Measurements from ENCODE around the gene NDST3.
A peak's percentile ranks its signal among the peaks of the same experiment; 100 is the strongest.

Gene NDST3

DNA sequence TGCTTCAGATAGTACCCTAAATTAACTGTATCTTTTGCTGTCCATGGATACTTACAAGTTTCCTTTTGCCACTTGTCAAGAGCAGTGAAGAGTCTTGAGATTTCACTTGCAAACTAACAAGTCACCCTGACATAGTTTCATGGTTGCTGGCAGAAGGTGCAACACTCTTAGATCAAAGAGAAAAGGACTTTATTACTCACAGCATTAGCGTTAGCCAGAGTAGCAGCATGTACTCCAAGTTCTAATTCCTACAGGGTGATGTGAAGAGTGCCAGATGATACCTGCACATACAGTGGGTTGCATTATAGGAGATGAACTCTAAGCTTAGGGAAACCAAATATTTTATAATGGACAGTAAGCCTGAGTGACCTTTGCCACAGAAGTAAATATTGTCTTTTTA is 47.9 kb downstream of the NDST3 start:
- DNase-seq = no peak

DNA sequence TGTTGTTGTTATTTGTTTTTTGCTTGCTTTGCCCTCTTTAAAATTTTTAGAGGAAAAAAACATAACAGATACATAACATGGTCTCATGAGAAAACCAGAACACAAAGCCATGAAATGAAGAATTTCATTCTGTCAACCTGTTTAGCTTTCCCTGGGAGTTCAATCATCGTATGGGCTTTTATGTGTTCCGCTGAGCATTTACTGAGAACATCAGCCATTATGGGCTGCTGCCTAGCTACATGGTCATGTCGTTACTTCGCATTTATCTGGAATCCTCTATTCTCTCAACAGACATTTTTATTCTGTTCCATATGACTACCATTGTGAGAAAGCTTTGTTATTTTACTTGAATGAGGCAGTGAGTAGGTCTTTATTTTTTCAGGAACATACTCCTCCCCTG is 51.4 kb downstream of the NDST3 start:
- no peak for DNase-seq

GRCh38 chr4:118086344-118086743 is 52.1 kb downstream of the NDST3 start:
- peak in 1 of 5 experiments; percentile 60 for DNase-seq

DNA sequence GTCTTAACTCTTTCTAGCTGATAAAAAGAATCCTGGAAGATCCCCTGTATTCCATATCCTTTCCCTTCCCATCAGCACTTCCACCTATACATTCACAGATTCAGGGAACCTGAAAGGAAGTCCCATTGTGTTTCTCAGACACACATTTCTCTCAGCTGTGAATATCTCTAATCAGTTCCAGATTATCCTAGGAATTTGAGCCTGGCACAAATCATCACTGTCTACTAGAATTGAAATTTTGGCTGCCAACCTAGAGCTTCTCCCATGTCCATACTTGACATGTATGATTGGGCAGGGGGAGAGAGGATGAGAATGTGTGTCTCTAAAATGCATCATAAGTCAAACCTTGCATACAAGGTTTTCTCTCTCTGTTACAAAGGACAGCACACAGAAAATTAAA is 53.1 kb downstream of the NDST3 start:
- no peak for DNase-seq

DNA sequence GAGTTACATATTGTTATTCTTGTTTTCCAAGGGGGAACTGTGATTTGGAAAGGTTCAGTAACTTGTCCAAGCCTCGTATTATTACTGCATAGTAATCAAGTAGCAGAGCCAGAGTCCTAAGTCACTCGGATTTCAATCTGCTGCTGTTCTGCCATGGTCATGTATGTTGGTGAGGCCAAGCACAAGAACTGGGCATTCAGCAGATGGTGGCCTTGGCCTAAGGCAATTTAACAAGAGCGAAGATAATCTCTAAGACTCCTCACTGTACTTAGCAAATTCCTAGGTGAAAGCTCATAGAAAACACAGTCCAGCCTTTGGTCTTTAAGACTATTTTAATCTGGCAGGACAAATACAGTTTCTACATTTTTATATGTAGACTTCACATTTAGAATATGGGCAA is 64.8 kb downstream of the NDST3 start:
- no peak for DNase-seq

DNA sequence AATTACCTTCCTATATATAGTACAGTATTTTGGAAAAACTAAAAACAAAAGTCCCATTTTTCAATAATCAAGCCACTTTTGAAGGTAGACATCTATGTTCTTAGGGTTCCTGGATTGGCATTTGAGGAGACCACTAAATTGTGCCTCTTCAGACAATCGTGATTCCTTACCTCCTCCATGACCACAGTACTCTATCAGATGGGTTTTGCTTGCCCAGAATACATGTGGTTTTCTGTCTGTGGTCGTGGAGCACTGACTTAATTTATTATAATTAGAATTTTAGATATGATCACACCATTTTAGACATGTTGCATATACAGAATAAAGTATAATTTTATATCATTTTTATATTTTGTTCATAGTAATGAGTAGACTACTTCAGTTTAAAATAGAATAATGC is 67.9 kb downstream of the NDST3 start:
- DNase-seq = no peak

DNA sequence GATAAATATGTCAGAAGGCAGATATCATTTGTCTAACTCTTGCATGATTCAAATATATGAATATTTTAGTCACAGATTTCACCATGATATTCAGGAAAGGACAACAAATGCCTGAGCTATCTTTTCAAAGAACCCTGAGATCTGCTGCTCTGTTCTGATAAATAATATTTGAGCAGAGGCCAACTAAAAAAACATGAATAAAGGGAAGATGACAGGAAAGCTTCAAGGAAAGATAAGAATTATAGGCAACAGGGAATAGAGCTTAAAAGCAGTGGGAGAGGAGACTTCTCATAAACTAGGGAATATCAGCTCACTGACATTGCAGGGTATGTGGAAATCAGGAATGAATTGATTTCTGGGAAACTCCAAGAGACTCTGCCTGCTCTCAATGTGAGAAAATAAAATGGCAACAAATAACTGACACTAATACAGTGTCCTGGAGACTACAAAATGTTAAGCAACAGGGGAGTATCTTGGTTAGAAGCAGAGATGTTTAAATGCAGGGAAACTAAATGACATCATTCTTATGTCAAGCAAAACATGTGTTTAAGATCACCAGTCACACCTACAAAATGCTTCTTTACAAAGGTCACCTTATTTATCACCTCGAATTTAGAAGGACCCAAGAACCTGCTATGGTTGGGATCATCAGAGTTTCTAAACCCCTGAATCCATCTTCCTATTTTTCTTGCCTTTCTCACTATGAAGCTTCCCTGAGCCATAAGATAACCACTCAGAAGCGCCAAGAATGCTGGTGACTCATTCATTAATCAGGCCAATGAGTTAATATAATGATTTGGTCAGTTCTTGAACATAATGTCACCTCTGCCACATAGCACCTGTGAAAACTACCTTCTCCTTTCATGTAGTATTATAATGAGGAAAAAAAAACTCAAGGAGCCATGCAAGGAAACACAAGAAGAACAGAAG is 78.1 kb downstream of the NDST3 start:
- no peak for DNase-seq

DNA sequence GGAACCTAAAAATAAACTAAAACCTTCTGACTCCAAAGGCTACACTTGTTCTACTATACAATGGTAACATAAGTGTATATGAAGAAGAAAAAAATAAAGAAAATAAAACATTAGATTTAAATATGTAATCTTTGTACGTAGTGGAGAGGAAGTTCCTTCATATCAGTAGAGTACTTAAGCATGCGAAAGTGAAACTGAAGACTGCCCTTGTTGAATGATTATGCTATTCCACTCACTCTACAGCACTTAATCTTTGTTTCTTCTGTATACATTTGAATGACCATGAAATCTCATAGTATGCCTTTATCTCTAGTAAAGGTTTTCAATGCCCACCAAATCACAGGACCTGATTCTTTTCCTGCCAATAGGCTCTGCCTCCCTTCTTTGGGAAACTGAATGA is 78.9 kb downstream of the NDST3 start:
- peak in 1 of 5 experiments; percentile 59 for DNase-seq

- peak in 1 of 5 experiments; percentile 50 for DNase-seq
These were observed 80.4 kb downstream of the NDST3 start for GRCh38 chr4:118114720-118115119.

GRCh38 chr4:118120120-118120760 is 86.0 kb downstream of the NDST3 start:
- no peak for DNase-seq

- no peak for DNase-seq
These were observed 90.7 kb downstream of the NDST3 start for GRCh38 chr4:118124997-118125396.

DNA sequence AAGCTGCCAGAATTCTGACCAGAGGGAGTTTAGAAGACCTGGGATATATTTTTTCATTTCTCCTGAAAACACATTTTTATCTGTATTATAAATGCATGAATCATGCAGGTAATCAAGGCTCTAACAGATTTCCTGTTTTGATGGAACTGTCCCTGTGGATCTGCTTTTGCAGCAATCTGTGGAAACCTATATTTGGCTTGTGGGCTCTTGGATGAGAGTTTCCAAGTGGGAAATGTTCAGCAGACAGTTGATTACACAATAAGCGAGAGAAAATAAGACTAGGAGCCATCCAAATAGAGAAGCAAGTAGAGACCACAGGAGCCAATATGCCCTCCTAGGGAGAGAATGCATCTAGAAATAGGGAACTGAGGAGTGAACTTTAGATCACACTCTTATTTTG is 105.0 kb downstream of the NDST3 start:
- DNase-seq = no peak

DNA sequence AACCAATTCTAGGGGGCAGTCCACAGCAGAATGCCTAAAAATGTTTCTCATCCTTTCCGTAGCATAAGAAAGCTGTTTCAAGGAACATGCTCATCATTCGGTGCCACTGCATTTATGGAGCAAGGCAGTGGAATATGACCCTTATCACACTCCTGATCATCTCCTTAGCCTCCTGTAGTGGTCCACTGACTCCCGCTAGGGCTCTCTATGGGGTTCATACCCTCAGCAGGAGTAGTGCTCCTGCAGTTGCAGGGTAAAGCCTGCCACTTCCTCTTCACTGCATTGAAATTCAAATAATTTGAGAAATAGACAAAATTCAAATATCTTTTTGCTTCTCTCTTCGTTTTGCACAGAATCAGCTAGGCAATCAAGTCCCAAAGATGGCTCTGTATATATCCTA is 107.0 kb downstream of the NDST3 start:
- DNase-seq = no peak

DNA sequence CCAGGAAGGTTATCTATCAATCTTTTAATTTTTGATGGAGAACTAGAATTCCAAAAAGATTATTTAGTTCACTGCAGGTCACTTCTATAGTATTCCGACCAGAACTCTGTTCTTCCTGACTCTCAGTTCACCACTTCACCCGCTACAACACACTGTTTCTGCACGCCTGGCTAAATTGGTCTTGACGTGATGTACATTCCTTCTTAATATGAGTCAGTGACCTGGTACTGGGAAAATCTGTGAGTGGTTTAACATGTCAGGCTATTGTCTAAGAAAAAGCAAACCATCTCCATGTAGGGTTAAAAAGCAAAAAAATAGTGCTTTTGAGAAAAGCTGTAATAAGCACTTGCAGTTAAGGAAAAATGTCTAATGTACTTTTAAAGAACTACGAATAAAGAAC is 120.4 kb downstream of the NDST3 start:
- no peak for DNase-seq

DNA sequence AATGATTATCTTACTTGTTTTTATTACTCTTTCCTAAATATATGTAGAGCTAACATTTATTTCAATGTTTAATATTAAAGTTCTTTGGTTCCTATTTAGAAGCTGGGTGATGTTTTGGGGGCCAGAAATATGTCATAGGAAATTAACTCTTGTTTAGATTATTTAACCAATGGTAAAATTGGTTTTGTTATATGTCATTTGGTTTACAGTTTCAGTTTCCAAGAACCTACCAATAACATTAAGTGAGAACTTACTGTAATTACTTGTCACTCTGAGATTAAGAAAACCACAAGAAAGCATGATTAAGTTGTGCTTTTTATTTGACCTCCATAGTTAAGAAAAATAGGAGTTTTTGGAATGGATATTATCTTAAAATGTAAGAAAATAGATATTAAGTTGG is 121.2 kb downstream of the NDST3 start:
- peak in 1 of 5 experiments; percentile 63 for DNase-seq

GRCh38 chr4:118158763-118159375 is 124.6 kb downstream of the NDST3 start:
- no peak for DNase-seq

DNA sequence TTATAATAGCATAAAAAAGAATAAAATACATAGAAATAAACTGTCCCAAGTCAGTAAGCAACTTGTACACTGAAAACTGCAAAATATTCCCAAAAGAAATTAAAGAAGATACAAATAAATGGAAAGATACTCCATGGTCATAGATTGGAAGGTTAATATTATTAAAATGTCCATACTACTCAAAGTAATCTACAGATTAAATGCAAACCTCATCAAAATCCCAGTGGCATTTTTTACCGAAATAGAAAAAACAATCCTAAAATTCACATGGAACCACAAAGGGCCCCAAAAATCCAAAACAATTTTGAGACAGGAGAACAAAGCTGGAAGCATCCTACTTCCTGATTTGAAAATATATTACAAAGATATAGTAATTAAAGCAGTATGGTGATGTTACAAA is 133.0 kb downstream of the NDST3 start:
- DNase-seq = no peak

DNA sequence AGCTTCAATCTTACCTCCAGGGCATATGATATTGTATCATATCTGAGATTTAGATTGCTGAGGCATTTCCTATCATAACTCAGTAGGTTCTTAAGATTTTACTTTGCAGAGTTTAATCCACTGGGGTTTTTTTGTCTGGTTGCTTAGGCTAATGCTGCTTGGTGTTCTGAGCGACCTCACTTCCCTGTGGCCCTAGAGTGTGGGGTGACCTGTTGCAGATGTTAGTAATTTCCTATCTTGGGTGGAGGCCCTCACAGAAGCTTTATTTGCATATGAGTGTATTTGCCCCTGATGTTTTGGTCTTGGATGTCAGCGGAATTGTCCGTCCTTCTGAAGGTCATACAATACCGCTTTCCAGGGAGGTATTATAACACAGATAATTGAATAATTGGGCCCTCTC is 137.1 kb downstream of the NDST3 start:
- peak in 1 of 5 experiments; percentile 24 for DNase-seq

DNA sequence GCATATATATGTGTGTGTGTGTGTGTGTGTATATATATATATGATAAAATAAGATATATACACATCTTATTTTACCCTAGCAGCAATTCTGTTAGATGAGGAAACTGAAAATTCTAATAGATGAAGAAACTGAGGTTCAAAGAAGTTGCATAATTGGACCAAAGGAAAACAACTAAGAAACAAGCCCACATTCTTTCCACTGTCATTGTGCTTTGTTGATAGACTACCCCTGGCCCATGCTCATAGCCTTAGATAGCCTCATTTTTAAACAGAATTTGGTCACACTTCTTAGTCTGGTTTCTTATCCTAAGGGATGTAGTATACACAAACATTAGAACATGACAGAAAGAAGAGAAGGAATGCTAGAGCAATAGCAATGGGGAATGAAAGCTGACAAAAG is 138.8 kb downstream of the NDST3 start:
- DNase-seq = no peak

- DNase-seq = peak in 1 of 5 experiments; percentile 87
These were observed 139.9 kb downstream of the NDST3 start for GRCh38 chr4:118173956-118174725.

DNA sequence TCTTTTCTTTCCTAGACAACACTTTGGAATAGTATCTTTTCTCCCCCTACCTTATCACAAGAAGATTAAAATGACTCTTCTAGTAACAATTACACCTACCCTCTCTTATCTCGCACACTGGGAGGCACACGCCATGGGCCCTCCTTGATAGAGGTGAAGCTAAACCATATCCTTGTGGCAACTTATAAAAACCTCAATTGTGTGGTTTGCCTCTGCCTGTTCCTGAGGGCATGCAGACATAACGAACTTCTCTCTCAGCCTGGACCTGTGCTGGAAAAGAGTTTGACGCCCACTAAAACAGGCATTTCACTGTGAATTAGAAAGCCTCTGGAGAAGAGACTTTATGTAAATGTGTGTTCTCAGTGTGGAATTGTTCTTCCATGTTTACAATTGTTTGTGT is 141.2 kb downstream of the NDST3 start:
- DNase-seq = peak in 1 of 5 experiments; percentile 73

DNA sequence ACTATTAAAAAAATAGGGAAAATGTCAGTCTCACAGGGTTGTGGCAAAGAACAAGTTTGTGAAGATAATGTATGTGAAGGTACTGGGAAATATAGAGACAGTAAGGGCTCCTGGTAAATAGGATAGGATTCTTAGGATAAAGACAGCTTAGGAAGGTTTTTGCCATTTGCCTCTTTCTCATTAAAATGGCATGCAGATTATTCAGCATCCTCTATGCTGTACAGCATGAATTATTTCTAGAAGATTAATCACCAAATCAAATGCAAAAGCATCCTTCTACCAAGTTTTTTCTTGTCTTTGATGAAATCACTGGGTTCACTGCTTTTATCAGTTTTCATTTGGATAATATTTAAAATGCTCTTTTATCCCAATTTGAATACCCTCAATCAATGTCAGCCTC is 142.8 kb downstream of the NDST3 start:
- DNase-seq = no peak

DNA sequence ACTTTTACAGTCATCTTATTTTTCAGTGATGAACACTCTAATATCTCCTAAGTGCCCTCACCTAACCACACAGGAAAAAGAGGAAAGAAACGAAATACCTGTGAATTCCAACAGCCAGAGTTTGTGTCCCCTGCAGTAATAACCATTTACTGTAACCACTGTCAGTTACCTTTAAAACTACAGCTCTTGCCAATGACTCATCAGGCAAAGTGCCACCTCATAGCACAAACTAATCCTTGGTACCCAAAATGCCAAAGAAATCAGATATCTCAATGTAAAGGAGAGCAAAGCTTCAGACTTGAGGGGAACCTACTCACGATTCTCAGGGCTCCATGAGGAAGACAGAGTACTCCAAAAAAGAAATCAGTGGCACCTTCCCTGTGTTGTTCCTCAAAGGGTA is 146.5 kb downstream of the NDST3 start:
- DNase-seq = peak in 1 of 5 experiments; percentile 60
